ENCODE measurements around the gene TP53INP2.
A peak's percentile ranks its signal among the peaks of the same experiment; 100 is the strongest.
"Not testable (repeated sequence)": the region's sequence is repeated elsewhere in the genome, so short reads cannot be mapped to it uniquely, and the experiment has no call there.

The TP53INP2 gene

DNA sequence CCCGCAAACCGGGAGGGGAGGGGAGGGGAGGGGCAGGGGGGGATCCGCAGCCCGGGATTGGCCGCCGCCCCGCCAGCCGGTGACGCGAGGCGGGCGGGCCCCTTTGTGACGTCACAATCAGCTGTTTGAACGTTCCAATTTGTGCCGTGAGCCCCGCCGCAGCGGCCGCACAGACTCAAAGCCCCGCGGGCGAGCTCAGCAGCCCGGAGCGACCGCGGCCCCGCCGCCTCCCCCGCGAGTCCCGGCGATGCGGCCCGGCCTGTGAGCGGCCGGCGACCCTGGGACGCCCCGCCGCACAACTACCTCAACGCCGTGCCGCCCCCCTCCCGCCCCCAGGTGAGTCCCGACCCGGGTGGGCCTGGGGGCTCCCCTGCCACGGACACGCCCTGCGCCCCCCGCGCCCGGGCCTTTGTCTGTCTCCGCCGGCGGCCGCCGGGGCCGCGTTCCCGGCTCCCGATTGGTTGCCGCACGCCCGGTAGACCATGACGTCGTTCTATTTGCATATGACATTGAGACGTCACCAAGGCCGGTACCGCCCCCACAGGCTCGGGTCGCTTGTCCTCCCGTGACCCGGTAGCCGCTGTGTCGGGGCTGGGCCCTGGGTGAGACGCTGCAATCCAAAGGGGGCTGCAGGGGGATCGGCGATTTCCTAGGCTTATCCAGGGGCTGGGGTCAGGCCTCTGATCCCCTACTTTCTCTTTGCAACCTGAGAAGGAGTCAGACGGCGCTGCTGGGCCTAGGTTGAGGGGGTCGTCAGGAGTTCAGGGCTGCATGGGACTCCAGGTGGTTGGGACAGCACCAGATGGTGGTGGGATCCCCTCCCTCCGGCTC lies at the start of gene TP53INP2:
TP53INP2 (plus strand) TSS at position 168 of the 831 bp plus-strand sequence. CDS start 4,396 bp downstream, outside the sequence.
- peak; percentile 80 for DNase-seq

DNA sequence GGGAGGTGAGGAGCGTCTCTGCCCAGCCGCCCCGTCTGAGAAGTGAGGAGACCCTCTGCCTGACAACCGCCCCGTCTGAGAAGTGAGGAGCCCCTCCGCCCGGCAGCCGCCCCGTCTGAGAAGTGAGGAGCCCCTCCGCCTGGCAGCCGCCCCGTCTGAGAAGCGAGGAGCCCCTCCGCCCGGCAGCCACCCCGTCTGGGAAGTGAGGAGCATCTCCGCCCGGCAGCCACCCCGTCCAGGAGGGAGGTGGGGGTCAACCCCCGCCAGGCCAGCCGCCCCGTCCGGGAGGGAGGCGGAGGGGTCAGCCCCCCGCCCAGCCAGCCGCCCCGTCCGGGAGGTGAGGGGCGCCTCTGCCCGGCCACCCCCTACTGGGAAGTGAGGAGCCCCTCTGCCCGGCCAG lies 45.5 kb upstream of the TP53INP2 start:
- DNase-seq: not testable (repeated sequence)

- not testable (repeated sequence) for DNase-seq
Measured at GRCh38 chr20:34661811-34662210, 42.3 kb upstream of the TP53INP2 start.

DNA sequence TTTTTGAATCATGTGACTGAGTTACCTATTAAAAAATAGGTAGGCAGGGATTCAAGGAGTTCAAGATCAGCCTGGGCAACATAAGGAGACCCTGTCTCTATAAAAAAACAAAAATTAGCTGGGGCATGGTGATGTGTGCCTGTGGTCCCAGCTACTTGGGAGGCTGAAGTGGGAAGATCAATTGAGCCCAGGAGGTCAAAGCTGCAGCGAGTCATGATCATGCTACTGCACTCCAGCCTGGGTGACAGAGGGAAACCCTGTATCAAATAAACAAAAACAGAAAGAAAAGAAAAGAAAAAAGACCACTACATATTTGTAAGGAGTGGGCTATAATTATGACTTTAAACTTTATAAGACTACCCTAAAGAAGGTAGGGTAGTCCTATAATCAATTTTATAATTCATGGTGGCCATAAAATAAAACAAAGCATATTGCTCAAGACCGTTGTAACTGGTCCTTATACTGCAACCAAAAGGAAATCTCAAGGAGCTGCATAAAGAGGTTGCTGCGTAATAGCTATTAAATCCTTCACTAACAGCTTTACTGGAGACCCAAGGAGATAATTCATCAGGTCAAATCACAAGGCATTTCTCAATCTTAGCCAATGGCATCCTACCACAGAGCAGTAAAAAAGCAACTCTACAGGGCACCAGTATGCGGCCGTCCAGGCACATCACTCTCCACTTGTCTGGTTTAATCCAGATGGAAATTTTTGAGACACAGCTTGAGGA lies 40.8 kb upstream of the TP53INP2 start:
- no peak for DNase-seq

- DNase-seq: not testable (repeated sequence)
Measured at GRCh38 chr20:34664751-34665150, 39.4 kb upstream of the TP53INP2 start.

- no peak for DNase-seq
Measured at GRCh38 chr20:34669094-34669493, 35.0 kb upstream of the TP53INP2 start.

DNA sequence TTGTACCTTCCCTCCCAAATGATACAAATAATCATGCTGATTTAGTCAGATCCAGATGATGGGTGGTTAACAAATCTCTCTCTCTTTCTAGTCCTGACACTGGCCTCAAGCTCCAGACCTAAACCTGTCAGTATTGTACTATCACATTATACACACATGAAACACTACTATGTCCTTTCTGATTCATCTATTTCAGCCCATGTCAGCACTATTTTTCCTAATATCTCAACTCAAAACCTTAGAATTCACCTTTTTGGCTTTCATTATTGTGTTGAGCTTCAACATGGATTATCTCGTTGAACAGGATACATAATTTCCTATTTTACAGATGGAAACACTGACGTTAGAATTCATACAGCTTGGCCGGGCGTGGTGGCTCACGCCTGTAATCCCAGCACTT lies 30.7 kb upstream of the TP53INP2 start:
- DNase-seq: no peak

DNA sequence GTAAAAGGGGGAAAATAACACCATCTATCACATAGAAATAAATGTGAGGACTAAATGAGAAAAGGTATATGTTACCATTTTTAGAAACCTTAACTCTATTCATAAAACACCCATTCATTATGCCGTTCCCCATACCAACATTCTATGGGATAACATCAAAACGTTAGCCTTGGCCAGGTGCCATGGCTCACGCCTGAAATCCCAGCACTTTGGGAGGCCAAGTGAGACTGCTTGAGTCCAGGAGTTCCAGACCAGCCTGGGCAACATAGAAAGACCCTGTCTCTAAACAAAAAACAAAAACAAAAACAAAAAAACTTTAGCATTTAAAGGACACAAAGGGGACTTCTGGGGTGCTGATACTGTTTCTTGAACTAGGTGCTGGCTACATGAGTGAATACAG lies 28.6 kb upstream of the TP53INP2 start:
- DNase-seq: no peak

GRCh38 chr20:34675993-34676641 lies 28.0 kb upstream of the TP53INP2 start:
- DNase-seq: no peak

DNA sequence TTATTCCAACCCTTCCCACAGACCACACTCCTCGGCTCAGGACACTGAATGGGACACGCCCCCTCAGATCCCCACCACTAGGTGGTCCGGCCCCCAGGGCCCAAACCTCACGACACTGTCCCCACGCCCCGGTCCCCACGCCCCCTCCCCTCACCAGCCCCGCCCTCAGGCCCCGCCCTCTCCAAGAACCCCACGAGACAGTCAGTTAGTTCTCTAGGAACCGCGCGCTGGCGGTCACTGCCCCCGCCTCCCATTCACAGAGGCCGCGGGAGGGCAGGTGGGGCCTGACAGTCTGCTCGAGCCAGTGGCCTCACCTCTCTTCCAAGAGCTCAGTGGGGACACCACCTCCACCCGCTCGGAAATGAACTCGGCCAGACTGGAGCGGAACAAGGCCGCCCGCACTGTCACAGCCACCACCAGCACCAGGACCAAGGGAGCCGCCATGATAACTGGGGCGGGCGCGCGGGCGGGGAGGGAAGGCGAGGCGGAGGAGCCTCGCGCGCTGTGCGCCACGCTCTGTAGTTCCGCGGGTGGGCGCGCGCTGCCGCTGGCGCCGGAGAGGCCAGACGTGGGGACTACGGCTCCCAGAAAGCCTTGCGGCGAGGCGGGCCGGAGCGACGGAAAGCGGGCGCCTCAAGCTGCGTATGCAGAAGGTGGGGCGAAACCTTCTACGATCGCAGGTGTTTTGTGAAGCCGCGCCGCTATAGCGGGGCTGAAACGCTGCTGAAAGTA lies 27.3 kb upstream of the TP53INP2 start, which contains the start of gene PIGU:
PIGU (minus strand) TSS at position 451 of the 732 bp plus-strand sequence; CDS start at position 444, 7 bp downstream.
- peak; percentile 79 for DNase-seq

DNA sequence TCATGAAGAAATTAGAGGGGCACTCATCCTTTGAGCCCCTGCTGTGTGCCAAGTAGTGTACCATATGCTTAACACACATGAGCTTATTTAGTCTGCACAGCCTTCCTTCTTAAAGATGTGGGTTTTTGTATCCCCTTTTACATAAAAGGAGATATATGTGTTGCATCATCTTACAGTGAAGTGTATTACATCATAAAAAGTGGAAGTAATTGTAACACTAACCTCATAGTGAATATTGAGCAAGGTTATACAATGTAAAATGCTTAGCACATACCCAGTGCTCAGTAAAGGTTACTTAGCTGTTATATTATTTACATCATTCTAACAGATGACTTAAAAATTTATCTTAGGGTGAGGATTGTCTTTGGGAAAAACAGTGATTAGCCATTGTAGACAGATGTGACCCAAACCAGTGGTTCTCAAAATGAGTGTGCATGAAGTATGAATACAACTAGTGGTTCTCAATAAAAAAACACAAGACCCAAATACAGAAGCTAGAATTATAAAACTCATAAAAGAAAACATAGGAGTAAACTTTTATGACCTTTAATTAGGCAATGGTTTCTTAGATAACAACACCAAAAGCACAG lies 23.5 kb upstream of the TP53INP2 start:
- no peak for DNase-seq

DNA sequence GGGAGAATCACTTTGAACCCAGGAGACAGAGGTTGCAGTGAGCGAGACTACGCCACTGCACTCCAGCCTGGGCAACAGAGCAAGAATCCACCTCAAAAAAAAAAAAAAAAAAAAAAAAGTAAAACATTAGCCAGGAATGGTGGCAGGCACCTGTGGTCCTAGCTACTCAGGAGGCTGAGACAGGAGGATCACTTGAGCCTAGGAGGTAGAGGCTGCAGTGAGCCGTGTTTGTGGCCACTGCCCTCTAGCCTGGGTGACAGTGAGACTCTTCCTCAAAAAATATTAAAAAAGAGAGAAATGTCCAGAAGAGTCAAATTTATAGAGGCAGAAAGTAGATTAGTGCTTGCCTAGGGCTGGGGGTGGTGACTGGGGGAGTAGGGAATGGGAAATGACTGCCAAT lies 20.5 kb upstream of the TP53INP2 start:
- no peak for DNase-seq

- no peak for DNase-seq
Measured at GRCh38 chr20:34689486-34689885, 14.7 kb upstream of the TP53INP2 start.

GRCh38 chr20:34691838-34692237 lies 12.3 kb upstream of the TP53INP2 start:
- no peak for DNase-seq

DNA sequence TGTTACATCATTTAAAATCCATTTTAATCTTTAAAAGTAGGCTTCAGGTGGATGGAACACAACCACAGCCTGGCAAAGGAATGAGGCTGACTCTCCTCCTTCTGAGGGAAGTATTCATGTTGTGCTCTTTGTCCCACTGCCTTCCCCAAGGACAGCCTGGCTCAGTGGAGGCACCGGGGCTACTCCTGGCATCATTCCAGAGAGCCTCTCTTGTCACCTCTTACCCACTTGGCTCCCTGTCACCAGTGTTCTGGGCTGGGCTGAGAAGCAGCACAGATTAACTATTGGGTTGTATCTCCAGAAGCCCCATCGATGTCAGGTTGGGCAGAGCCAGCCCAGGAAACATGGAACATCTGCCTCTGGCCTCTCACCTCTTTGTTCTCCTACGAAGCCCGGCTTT lies 10.7 kb upstream of the TP53INP2 start:
- no peak for DNase-seq

GRCh38 chr20:34701405-34702085 lies 2.6 kb upstream of the TP53INP2 start:
- DNase-seq: no peak

GRCh38 chr20:34703061-34703423 lies 1.1 kb upstream of the TP53INP2 start:
- no peak for DNase-seq

- DNase-seq: no peak
Measured at GRCh38 chr20:34703424-34704176, 544 bp upstream of the TP53INP2 start.

DNA sequence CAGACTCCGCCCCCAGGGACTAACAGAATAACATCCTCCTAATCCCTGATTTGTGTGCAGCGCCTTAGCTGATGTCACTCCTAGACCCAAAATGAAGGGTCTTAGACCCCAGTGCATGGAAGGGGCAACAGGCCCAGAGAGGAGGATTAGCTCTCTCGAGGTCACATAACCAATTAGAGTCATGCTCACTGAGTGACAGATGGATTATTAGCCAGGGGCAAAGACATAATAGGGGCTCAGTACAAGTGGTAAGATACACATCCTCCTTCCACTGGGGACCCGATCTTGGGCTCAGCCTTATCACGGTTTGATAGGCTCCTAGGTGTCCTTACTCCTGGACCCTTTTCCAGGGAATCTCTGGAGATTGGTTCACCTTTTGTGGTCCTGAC lies 858 bp downstream of the TP53INP2 start:
- no peak for DNase-seq

GRCh38 chr20:34705397-34706301 lies 1.5 kb downstream of the TP53INP2 start:
- no peak for DNase-seq

Measured in NCI-H1694 (cell line).